GM18861 (cell line): ENCODE measurements around the gene KLHDC4.
A peak's percentile ranks its signal among the peaks of the same experiment; 100 is the strongest.

ENCODE experiments used
- ATAC-seq: cut with Tn5 transposase; IDR thresholded peaks from one replicate; pipeline ENCODE4 v1.9.1; 2021; ENCODE audit not compliant: unreplicated experiment

Gene KLHDC4

DNA sequence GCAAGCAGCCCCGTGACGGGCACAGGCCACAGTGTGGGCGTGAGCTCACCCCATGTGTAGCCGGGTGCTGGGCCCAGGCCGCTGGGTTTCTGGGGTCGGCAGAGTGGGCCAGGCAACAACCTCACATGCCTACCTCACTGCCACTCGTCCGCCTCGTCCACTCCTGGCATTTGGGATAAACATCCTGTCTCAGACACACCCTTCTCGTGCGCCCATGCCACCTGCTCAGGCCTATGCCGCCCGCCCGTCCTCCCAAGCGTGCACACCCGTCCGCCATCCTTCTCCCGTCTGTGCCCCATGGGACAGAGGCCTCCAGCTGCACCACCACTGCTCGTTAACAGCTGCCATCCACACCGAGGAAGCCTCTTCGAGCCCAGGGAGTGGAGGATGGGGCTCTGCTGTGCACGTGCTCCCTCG, 64.3 kb downstream of the KLHDC4 start:
- ATAC-seq = no peak

DNA sequence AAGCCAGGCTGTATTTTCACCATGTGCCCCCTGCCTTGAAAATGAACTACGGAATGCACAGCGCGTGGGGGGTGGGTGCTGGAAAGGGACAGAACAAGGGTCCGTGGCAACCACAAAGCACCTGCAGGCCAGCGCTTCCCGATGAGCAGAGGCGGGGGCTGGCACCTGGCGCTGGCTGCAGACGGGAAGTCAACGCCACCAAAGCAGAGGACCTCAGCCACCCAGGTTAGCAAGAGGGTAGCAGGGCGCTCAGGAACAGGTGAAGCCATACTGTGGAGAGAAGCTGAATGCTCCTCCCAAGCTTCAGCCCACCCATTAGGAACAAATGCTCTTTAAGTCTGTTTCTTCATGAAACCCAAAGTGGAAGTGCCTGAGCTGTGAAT, 64.7 kb downstream of the KLHDC4 start:
- no peak for ATAC-seq

DNA sequence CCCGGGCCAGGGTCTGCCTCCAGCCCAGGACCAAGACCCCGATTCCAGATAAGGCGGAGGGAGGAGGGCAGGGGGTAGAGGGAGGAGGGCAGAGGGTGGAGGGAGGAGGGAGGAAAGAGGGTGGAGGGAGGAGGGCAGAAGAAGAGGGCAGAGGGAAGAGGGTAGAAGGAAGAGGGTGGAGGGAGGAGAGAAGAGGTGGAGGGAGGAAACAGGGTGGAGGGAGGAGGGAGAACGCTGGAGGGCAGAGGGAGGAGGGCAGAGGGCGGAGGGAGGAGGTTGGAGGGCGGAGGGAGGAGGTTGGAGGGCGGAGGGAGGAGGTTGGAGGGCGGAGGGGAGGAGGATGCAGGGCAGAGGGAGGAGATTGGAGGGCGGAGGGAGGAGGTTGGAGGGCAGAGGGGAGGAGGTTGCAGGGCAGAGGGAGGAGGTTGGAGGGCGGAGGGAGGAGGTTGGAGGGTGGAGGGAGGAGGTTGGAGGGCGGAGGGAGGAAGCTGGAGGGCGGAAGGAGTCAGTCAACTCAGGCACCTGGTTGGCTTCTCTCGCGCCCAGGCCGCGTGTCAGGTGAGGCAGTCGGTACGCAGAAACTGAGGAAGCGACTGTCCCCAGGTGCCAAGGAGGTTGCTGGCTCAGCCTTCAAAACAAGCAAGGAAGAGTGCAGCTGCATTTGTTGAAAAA, 65.2 kb downstream of the KLHDC4 start:
- no peak for ATAC-seq

DNA sequence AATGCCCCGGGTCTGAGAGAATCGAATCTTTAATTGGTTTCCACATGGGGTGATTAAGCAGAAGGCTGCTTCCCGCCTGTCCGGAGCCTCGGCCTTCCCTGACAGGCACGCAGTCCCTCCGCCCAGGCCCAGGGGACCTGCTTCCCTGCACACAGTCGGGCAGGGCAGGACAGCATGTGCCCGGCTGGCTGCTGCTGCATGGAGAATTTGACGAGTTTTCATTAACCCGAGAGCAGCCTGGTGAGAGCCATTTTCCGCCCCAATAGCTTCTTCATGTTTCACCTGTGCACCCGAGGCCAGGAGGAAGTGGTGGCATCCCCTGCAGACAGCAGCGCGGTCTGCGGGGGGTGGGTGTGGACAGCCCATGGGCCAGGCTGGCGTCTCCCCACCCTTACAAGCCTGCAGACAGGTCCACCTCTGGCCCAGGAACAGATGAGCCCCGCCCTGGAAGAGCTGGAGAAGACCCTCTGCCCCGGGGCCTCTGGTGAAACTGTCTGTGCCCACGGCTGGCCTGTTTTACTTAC, 67.0 kb downstream of the KLHDC4 start:
- ATAC-seq = no peak

DNA sequence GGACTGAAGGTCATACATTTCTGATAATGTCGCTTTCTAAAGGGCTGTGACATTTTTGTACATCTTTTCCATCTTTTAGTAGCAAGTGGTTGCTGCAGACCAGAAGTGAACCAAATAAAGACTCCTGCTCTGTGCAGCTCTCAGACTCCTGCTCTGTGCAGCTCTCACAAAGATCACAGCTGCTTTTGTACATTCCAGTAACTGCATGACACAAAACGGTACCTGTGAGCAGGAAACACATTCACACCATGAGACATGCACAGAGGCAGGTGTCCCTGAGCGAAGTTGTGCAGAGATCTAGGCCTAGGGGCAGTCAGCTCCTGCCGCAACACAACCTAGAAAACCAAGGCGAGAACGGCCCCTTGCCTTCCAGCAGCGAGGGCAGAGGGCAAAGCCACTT, 67.5 kb downstream of the KLHDC4 start:
- peak; percentile 30 for ATAC-seq

DNA sequence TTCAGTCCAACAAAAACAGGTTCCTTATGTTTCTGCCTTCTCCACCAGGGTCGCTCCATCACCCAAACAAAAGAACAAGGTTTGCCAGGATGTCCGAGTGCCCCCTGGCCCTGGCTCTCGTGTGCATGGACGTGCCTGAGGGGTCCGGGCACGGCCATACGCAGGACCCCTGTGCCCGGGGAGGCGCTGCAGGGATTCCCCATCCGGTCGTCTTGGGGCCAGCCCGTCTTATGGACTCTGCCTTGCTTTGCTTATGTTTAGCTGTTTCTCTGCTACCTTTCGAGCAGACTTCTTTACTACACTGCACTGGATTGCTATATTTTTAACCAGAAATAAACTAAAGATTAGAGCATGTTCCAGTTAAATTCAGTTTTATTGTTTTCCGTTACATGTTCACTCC, 68.0 kb downstream of the KLHDC4 start:
- no peak for ATAC-seq

DNA sequence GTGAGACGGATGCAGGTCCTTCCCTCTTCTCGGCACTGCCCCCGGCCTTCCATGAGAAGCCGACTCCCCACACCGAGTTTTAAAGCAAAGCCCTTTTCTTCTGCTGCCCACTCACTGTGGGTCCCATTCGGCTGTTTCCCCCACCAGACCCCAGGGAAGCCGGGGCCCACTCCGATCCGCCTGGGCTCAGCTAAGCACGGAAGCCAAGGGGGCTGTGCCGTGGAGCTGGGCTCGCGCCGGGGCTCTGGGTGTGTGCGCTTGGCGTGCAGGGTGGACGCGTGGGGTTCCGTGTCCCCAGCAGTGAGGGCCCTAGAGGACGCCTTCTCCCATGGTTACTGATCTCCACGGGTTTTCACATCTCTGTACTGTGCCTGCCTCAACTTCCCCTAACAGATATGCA, 68.5 kb downstream of the KLHDC4 start:
- no peak for ATAC-seq

DNA sequence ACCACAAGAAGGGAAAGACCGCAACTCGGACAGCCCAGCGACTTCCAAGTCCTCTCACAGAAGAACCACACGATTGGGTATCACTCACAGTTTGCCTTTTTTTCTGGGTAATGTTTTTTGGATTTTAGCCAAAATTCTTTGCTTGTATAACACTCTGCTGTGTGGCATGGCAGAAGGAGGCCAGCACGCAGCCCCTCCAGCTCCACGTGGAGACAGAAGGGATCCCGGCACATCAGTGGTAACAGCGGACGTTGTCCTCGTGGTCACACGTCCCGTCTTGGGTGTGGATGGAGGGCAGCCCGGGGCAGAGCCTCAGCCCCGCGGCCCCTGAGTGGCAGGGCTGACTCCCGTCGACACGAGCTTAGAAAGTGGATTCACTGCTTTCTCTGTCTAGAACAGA, 69.1 kb downstream of the KLHDC4 start:
- no peak for ATAC-seq

DNA sequence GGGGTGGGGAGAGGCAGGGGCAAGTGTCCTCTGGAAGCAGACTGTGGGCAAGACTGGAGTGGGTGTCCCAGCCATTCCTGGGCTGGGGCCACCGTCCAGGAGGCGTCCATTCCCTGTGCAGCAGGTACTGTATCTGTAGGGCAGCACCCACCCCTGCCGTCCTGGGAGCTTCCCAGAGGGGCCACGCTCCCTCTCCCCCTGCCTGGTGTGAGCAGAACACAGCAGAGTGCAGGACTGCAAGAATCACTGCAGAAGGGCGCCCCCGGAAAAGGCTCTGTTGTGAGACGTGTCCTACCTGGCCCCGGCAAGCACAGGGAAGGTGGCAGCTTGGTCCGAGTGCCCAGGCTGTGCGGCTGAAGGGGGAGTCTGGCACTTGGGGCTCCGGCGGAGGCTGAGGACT, 70.3 kb downstream of the KLHDC4 start:
- ATAC-seq = no peak

DNA sequence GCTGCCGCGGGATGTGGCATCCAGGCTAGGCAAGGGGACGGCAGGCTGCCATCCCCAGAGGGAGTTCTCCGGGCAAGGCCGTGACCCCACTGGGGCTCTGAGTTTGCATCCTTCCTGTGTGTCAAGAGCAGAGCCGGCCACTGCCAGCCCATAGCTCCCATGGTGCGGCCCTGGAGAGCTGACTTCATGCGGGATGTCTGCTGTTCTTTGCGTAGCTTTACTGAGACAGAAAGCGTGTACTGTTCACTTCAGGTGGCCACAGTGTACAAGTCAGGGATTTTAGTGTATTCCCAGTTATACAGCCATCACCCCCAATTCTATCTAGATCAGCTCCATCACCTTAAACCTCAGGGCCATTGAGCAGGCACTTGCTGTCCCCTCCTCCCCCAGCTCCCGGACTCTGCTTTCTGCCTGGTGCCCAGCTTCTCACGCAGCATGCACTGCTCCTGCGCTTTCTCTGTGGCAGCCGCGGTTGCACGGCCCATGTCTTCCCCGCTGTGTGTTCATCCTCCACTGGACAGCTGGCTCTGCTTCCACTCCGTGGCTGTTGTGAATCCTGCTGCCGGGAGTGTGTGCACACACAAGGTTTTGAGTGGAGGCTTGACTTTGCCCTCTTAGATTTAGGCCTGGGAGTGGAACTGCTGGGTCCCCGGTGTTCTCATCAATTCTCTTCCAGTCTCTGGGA, 71.2 kb downstream of the KLHDC4 start:
- ATAC-seq = no peak

DNA sequence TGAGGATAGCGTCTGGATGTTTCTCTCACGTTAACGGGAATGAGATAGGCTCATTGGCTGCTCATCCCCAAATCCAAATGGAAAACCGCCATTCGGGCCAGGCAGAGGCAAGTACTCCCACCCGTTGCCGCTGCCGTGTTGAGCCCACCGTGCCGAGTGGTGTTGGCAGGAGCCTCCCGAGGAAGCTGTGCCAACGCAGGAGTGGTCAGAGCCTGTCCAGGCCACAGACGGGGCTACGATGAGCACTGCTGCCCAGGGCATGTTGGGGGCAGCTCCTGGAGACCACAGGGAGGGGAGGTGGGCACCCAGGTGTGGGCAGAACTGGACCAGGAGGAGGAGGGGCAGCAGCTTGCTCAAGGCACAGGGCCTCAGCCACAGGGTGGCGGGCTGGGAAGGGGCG, 72.0 kb downstream of the KLHDC4 start:
- no peak for ATAC-seq

DNA sequence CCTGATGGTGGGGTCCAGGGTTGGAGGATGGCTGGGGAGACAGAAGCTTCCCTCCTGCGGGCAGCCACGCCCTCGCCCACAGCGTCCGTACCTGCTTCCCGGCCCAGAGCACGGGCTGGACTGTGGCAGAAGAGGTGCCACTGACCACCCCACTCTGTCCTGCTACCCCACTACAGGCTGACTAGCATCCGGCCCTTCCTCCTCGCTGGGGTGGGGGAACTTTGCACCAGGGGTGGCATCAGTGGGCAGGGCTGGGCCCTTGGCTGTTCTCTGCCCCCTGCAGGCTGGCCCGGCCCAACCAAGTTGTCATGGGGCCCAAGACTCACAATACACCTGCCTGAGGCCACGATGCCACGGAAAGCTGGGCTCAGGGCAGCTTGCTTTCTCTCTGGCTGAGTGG, 73.0 kb downstream of the KLHDC4 start:
- ATAC-seq = no peak

DNA sequence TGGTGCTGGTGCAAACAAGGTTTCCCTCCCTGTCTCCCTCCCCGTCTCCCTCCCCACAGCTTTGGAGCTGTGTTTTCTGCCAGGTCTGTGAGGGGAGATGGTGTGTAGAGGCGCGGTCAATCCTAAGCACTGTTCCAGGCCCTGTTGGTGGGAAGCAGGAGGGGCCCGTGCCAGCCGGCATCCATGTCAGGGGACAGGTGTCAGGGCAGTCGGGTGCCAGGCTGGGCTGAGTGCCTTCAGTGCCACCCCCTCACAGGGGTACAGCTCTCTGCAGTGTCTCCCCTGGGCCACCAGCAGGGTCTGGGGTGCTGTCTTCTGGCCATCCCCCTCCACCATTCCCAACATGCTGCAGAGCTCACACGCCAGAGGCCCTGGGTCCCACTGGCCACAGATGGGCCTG, 73.6 kb downstream of the KLHDC4 start:
- no peak for ATAC-seq

DNA sequence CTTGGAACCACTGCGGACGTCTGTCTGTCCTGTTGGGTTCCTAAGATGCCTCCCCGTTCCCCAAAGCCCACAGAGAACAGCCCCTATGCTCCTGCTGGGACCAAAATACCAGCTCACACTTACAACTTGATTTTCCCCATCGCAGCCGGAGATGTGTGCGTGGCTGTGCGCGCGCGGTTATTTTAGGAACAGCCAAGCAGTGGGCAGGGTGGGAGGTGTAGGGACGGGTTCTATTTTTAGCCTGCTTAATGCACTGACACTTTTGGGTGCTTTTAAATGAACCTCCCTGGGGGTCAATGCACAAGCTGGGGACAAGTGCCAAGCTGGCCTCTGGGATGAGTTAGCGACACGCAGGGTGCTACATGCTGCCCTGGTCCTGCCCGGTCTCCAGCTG, 74.1 kb downstream of the KLHDC4 start:
- ATAC-seq = no peak

DNA sequence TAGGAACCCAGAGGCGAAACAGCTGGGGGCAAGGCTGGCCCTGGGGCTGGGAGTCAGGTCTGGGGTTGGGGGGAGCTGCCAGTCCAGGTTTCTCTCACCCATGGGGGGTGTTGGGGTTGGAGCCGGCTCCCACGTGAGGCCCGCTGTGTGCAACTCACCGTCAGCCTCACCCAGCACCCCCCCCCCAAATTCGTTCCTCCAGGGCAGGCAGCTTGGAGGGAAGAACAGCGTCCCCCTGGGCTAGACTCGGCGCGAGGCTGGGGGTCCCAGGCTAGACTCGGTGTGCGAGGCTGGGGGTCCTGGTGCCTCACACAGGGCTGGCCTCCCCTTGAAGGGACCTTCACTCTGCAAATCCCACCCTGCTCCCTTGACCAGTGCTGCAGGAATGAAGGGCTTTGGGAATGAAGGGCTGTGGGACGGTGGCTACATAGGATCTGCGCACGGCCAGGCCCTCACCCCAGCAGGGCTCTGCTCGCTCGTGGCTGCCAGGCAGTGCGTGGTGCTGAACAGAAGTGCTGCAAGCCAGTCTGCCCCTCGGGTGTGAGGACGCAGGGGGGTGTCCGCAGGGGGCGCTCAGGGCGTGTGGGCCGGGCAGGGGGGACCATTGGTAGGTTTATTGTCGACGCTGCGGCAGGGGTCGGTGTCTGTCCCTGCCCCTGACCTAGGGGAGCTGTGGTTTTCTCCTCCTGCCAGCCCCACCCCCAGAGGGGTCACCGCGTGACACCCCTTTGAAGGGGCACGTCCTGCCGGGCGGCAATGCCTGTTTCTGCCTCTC, 74.7 kb downstream of the KLHDC4 start:
- ATAC-seq = no peak

DNA sequence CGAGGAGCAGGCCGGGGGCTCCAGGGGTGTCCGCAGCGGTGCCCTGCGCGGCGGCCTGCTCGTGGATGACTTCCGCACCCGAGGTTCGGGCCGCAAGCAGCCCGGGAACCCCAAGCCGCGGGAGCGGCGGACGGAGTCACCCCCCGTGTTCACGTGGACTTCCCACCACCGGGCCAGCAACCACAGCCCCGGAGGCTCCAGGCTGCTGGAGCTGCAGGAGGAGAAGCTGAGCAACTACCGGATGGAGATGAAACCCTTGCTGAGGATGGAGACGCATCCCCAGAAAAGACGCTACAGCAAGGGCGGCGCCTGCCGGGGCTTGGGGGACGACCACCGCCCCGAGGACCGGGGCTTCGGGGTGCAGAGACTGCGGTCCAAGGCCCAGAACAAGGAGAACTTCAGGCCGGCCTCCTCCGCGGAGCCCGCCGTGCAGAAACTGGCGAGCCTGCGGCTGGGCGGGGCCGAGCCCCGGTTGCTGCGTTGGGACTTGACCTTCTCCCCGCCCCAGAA, 75.8 kb downstream of the KLHDC4 start:
- ATAC-seq = no peak

DNA sequence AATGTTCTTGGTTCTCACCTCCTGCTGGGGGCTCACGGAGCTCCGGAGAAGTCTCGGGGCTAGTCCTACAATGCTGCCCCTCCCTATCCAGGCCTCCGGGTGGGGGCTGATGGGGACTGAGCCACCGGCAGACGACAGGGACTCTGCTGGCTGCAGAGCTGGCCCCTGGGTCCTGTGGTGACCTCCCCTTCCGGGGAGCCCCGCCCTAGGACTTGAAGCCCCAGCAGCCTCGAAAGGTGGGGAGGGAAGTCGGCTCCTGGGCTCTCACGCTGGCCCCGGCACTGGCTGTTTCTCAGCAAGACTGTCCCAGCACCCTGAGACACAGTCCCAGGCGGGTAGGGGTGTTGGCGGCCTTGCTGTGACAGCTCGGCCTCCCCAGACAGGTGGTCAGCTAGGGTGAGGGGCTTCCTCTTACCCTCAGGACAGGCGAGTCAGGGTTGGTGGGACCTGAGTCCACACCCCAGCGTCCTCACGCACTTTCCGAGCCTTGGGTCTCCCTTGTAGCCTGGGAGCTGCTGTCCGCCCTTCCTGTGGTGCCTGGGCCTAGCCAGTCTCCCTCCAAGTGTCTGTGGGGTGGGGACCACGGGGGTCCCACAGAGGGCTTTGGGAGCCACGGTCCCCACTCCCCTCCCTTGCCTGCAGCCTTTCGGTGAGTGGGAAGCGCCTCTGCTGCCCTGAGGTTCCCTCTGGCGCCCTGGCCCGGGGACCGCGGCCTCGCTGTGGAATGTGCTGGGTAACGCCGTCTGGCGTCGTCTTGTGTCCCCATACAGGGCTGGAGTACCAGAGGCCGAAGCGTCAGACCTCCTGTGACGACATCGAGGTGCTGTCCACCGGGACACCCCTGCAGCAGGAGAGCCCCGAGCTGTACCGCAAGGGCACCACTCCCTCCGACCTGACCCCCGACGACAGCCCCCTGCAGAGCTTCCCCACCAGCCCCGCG, 76.6 kb downstream of the KLHDC4 start:
- ATAC-seq = no peak

DNA sequence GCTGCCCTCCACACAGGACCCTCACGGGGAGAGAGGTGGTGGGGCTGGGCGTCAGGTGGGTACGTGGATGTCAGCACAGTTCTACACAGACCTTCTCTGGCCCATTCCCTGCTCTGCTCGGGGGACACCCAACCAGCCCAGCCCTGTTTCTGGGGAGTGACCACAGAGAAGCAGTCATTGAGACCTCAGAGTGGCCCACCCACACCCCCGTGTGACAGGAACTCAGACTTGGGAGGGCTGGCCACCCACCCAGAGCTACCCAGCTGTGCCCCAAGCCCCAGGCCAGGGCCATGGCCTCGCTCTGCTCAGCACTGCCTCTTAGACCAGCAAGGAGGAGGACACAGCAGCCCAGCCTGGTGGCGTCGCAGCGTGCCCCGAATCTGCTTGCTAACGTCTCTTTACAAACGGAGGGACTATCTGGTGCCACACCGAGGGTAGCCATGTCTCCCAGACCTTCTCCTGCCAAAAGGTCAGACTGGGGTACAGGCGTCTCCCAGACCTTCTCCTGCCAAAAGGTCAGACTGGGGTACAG, 77.7 kb downstream of the KLHDC4 start:
- no peak for ATAC-seq

DNA sequence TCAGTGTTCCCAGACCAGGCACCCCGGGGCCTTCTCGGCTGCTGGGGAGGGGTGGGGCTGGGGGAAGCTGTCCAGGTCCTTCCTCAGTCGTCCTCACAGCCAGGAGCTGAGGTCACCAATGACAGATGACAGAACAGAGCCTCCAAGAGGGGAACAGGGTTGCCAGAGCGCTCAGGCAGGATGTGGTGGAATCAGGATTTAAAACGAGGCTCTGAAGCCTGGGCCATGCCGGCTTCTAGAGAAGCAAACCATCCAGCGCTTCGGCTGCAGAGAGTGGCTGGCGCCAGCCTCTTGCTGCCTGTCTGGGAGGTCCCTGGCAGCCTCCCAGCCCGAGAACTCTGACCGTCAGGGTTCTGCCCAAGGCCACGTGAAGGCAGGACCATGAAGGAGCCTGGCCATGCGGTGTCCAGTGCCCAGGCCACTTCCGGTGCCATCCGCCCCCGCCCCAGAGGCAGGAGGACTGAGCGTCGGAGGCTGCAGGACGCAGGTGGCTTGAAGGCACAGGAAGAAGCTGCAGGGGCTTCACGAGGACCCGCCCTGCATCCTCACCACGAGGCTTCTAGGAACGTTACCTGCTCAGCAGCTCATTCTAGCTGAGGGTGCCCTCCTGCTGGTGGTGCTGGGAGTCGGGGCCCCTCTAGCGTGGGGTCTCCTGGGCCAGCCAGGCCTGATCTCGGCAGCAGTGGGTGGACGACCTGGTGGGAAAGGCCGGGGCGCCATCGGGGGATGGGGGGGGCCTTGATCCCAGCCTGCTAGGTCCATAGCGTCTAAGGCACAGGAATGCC, 78.5 kb downstream of the KLHDC4 start:
- no peak for ATAC-seq

DNA sequence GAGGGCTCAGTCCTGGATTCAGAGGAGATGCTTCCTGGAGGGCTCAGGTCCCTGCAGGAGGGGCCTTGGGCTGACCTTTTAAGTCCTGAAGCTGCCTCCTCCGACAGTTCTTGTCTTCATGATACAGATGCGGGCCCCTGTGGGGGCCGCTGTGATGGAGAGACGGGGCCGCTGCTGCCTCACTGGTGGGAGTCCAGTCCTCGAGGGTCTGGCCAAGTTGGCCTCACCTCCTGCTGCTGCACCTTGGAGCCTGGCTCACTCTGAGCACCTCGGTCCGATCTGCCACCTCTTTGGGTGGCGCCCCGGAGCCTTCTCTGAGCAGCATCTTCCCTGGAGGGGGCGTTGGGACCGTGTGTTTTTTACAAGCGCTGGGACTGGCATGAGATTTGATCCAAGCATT, 79.1 kb downstream of the KLHDC4 start:
- ATAC-seq = no peak
